Nephron (organoid): ENCODE measurements around the gene NKIRAS1.

Experiments used
- H3K27ac Mint-ChIP-seq, 3 experiments: 2 replicates each; pipeline ENCODE4 v1.8.0; 2020; ENCODE audit warnings: mixed read lengths in 3 of 3, mild to moderate bottlenecking in 2 of 3, moderate library complexity in 1 of 3
- H3K27me3 Mint-ChIP-seq: 2 replicates; pipeline ENCODE4 v1.8.0; 2021; ENCODE audit warnings: low read depth, mild to moderate bottlenecking, moderate library complexity, mixed read lengths
- H3K36me3 Mint-ChIP-seq: 2 replicates; pipeline ENCODE4 v1.8.0; 2020; ENCODE audit warnings: low read depth, mixed read lengths
- H3K4me1 Mint-ChIP-seq: 2 replicates; pipeline ENCODE4 v1.8.0; 2020; ENCODE audit warnings: mixed read lengths
- H3K4me3 Mint-ChIP-seq, 3 experiments: 2 replicates each; pipeline ENCODE4 v1.8.0; 2020; ENCODE audit warnings: mild to moderate bottlenecking in 3 of 3, mixed read lengths in 3 of 3, moderate library complexity in 2 of 3
- H3K9me3 Mint-ChIP-seq: 2 replicates; pipeline ENCODE4 v1.8.0; 2020; ENCODE audit warnings: mixed read lengths
- CTCF ChIP-seq, 3 experiments: fragments of 200-600 bp; sonication (generic); IDR thresholded peaks; one replicate each; pipeline ENCODE4 v1.5.0; 2021; ENCODE audit warnings: antibody characterized with exemption in 3 of 3; ENCODE audit not compliant: unreplicated experiment in 3 of 3

Gene NKIRAS1

GRCh38 chr3:23867400-23867799, 49.4 kb downstream of the NKIRAS1 start:
- peak overlapping the region in 1 of 3 experiments; percentile 10 for H3K27ac Mint-ChIP-seq
- peak in 1 of 3 experiments; percentile 14 for TF ChIP-seq CTCF (IDR thresholded peaks at IDR 0.05; ENCODE audit: unreplicated experiment in 3 of 3)
- no peaks in the 10 kb centered on the region for H3K9me3 Mint-ChIP-seq
- no peaks in the 10 kb centered on the region for H3K27me3 Mint-ChIP-seq
- no peak overlapping the region for H3K4me3 Mint-ChIP-seq
- H3K36me3 Mint-ChIP-seq, result peaks cover 27% of the 10 kb centered on the region
- peaks cover 57% of the 10 kb centered on the region for H3K4me1 Mint-ChIP-seq

GRCh38 chr3:23865595-23866396, 51.0 kb downstream of the NKIRAS1 start:
- Mint-ChIP-seq H3K27me3 (no peaks in the 10 kb centered on the region), H3K27ac (peak overlapping the region; percentile 68 to 87 (median 86)), H3K36me3 (peaks cover 39% of the 10 kb centered on the region), H3K4me3 (peak overlapping the region; percentile 5 to 26 (median 8)), H3K9me3 (no peaks in the 10 kb centered on the region), H3K4me1 (peaks cover 62% of the 10 kb centered on the region)
- no peak for TF ChIP-seq CTCF (IDR thresholded peaks at IDR 0.05; ENCODE audit: unreplicated experiment in 3 of 3)

GRCh38 chr3:23864931-23865330, 51.9 kb downstream of the NKIRAS1 start:
- peaks cover 35% of the 10 kb centered on the region for H3K36me3 Mint-ChIP-seq
- no peaks in the 10 kb centered on the region for H3K9me3 Mint-ChIP-seq
- no peak overlapping the region for H3K4me3 Mint-ChIP-seq
- H3K4me1 Mint-ChIP-seq, result peaks cover 60% of the 10 kb centered on the region
- no peak for TF ChIP-seq CTCF (IDR thresholded peaks at IDR 0.05; ENCODE audit: unreplicated experiment in 3 of 3)
- H3K27ac Mint-ChIP-seq, result peak overlapping the region; percentile 68 to 87 (median 86)
- H3K27me3 Mint-ChIP-seq, result no peaks in the 10 kb centered on the region

- Mint-ChIP-seq H3K27me3 (no peaks in the 10 kb centered on the region), H3K27ac (peak overlapping the region in 1 of 3 experiments; percentile 25), H3K36me3 (peaks cover 30% of the 10 kb centered on the region), H3K4me1 (peaks cover 60% of the 10 kb centered on the region), H3K4me3 (no peak overlapping the region), H3K9me3 (no peaks in the 10 kb centered on the region)
- no peak for TF ChIP-seq CTCF (IDR thresholded peaks at IDR 0.05; ENCODE audit: unreplicated experiment in 3 of 3)
These were observed 53.7 kb downstream of the NKIRAS1 start for GRCh38 chr3:23863060-23863459.

- Mint-ChIP-seq H3K36me3 (peaks cover 30% of the 10 kb centered on the region), H3K4me3 (no peak overlapping the region), H3K4me1 (peaks cover 61% of the 10 kb centered on the region), H3K27ac (no peak overlapping the region), H3K9me3 (no peaks in the 10 kb centered on the region), H3K27me3 (no peaks in the 10 kb centered on the region)
- no peak for TF ChIP-seq CTCF (IDR thresholded peaks at IDR 0.05; ENCODE audit: unreplicated experiment in 3 of 3)
These were observed 55.1 kb downstream of the NKIRAS1 start for GRCh38 chr3:23861689-23862088.
